Nephron (organoid): Measurements from ENCODE around the gene CRYGN.

Experiments
- H3K27ac Mint-ChIP-seq, 3 experiments: 2 replicates each; pipeline ENCODE4 v1.8.0; 2020; ENCODE audit warnings: mixed read lengths in 3 of 3, mild to moderate bottlenecking in 2 of 3, moderate library complexity in 1 of 3
- H3K27me3 Mint-ChIP-seq: 2 replicates; pipeline ENCODE4 v1.8.0; 2021; ENCODE audit warnings: low read depth, mild to moderate bottlenecking, moderate library complexity, mixed read lengths
- H3K36me3 Mint-ChIP-seq: 2 replicates; pipeline ENCODE4 v1.8.0; 2020; ENCODE audit warnings: low read depth, mixed read lengths
- H3K4me1 Mint-ChIP-seq: 2 replicates; pipeline ENCODE4 v1.8.0; 2020; ENCODE audit warnings: mixed read lengths
- H3K4me3 Mint-ChIP-seq, 3 experiments: 2 replicates each; pipeline ENCODE4 v1.8.0; 2020; ENCODE audit warnings: mild to moderate bottlenecking in 3 of 3, mixed read lengths in 3 of 3, moderate library complexity in 2 of 3
- H3K9me3 Mint-ChIP-seq: 2 replicates; pipeline ENCODE4 v1.8.0; 2020; ENCODE audit warnings: mixed read lengths
- TF ChIP-seq, protein P1 (sequence below), 3 experiments: fragments of 200-600 bp; sonication (generic); IDR thresholded peaks; one replicate each; pipeline ENCODE4 v1.5.0; 2021; ENCODE audit warnings: antibody characterized with exemption in 3 of 3; ENCODE audit not compliant: unreplicated experiment in 3 of 3

Gene CRYGN

DNA sequence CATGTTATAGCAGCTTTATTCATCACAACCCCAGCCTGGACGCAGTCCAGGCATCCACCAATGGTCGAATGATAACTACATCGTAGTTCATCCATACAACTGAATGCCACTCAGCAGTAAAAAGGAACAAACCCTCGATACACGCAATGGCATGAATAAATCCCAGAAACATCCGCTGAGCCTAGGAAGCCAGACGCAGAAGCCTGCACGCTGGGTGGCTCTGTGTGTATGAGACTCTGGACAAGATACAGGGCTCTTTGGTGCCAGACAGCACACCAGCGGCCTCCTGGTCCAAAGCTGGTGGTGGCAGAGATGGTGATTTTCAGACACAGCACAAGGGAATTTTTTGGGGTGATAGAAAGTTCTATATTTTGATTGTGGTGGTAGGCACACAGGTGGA, 10.0 kb upstream of the CRYGN start:
- TF ChIP-seq, protein P1, sequence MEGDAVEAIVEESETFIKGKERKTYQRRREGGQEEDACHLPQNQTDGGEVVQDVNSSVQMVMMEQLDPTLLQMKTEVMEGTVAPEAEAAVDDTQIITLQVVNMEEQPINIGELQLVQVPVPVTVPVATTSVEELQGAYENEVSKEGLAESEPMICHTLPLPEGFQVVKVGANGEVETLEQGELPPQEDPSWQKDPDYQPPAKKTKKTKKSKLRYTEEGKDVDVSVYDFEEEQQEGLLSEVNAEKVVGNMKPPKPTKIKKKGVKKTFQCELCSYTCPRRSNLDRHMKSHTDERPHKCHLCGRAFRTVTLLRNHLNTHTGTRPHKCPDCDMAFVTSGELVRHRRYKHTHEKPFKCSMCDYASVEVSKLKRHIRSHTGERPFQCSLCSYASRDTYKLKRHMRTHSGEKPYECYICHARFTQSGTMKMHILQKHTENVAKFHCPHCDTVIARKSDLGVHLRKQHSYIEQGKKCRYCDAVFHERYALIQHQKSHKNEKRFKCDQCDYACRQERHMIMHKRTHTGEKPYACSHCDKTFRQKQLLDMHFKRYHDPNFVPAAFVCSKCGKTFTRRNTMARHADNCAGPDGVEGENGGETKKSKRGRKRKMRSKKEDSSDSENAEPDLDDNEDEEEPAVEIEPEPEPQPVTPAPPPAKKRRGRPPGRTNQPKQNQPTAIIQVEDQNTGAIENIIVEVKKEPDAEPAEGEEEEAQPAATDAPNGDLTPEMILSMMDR (IDR thresholded peaks at IDR 0.05; ENCODE audit: unreplicated experiment in 3 of 3) = no peak
- Mint-ChIP-seq H3K27me3 (peaks cover 13% of the 10 kb centered on the region), H3K36me3 (no peaks in the 10 kb centered on the region), H3K4me3 (no peak overlapping the region), H3K4me1 (peaks cover 14% of the 10 kb centered on the region), H3K9me3 (no peaks in the 10 kb centered on the region), H3K27ac (no peak overlapping the region)

DNA sequence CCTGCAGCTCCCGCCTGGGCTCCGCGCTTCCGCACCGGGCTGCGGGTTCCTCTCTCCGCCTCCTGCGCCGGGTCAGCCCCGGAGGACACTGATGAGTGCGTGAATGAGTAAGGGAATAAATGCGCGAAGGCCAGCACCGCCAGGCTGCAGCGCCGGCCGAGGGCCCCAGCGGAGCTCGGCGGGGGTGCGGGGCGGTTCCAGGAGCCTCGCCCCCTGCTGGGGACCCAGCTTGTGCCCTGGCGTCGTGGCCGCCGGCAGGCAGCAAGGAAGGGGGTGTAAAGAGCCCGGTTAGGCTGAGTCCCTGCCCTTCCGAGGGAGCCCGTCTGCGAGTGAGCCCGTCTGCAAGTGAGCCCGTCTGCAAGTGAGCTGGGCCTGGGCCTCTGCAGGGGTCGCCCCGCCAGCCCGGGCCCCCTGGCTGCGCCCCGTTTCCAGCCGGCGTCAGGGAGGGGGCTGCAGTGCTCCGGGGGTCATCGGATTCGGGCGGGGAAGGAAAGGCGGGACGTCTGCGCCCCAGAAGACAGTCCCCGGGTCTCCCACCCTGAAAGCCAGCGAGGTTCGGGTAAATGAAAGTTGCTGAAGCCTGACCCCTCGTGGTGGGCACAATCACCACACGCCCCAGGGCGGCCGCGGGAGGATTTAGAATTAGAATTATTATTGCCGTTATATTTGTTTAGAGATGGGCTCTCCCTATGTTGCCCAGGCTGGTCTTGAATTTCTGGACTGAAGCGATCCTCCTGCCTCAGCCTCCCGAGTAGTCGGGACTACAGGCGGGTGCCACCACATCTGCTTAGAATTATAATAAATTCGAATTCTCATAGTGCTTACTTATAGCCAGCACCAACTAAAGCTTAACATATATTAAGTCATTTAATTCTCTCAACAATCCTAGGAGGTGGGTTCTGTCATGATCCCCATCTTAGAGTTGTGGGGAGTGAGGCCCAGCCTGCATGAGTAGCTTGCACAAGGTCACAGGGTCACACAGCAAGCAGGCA, 8.6 kb upstream of the CRYGN start:
- no peaks in the 10 kb centered on the region for H3K36me3 Mint-ChIP-seq
- no peaks in the 10 kb centered on the region for H3K9me3 Mint-ChIP-seq
- no peak overlapping the region for H3K27ac Mint-ChIP-seq
- peak overlapping the region; percentile 58 to 74 (median 65) for H3K4me3 Mint-ChIP-seq
- H3K27me3 Mint-ChIP-seq = peaks cover 13% of the 10 kb centered on the region
- TF ChIP-seq, protein P1 (IDR thresholded peaks at IDR 0.05; ENCODE audit: unreplicated experiment in 3 of 3) = peak; percentile 87 to 90 (median 89)
- peaks cover 17% of the 10 kb centered on the region for H3K4me1 Mint-ChIP-seq

DNA sequence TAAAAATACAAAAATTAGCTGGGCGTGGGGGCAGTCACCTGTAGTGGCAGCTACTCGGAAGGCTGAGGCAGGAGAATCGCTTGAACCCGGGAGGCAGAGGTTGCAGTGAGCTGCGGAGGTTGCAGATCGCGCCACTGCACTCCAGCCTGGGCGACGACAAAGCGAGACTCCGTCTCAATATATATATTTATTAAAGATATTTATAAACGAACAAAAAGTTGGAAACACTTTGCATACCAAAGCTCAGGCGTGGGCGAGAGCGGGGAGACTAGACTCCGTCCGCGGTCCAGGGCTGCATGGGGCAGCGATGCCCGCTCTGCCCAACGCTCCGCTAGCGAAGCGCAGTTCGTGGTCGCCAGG, 7.9 kb upstream of the CRYGN start:
- peak overlapping the region; percentile 60 to 75 (median 65) for H3K4me3 Mint-ChIP-seq
- no peaks in the 10 kb centered on the region for H3K9me3 Mint-ChIP-seq
- H3K27ac Mint-ChIP-seq = no peak overlapping the region
- peaks cover 13% of the 10 kb centered on the region for H3K27me3 Mint-ChIP-seq
- H3K36me3 Mint-ChIP-seq = no peaks in the 10 kb centered on the region
- TF ChIP-seq, protein P1 (IDR thresholded peaks at IDR 0.05; ENCODE audit: unreplicated experiment in 3 of 3) = no peak
- H3K4me1 Mint-ChIP-seq = peaks cover 22% of the 10 kb centered on the region

DNA sequence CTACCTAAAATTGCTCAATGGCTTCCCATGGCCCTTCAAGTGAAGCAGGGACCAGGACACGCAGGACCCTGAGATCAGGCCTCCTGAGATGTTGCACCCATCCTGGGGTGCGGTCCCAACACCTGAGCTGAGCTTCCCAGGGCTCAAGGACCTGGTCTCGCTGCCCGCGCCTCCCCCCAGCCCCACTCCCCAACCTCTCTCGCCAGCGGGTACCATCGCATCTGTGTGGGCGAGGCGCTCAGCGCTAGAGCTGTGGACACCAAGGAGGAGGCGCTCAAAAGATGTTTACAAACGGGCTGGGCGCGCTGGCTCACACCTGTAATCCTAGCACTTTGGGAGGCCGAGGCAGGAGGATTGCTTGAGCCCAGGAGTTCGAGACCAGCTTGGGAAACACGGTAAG, 7.4 kb upstream of the CRYGN start:
- no peak overlapping the region for H3K27ac Mint-ChIP-seq
- H3K36me3 Mint-ChIP-seq = no peaks in the 10 kb centered on the region
- H3K9me3 Mint-ChIP-seq = no peaks in the 10 kb centered on the region
- TF ChIP-seq, protein P1 (IDR thresholded peaks at IDR 0.05; ENCODE audit: unreplicated experiment in 3 of 3) = no peak
- H3K4me3 Mint-ChIP-seq = no peak overlapping the region
- peaks cover 8% of the 10 kb centered on the region for H3K27me3 Mint-ChIP-seq
- H3K4me1 Mint-ChIP-seq = peaks cover 21% of the 10 kb centered on the region

DNA sequence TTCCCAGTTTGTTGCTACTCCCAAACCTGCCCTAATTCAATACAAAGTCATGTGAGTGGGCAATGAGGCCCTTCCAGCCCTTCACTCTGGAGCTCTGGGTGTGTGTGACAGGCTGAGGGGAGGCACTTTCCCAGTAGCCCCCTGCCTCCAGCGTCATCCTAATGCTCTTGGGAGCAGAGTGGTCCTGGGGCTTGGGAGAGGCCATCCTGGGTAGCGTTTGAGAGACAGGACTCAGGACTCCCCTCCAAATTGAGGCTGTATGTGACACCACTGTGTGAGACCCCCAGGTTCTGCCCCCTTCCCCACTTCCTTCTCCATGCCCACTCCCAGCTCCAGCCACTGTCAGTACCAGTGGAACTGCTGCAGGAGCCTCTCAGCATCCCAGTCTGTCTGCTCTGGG, 6.5 kb upstream of the CRYGN start:
- Mint-ChIP-seq H3K9me3 (no peaks in the 10 kb centered on the region), H3K27ac (peak overlapping the region in 1 of 3 experiments; percentile 36), H3K4me3 (no peak overlapping the region), H3K36me3 (no peaks in the 10 kb centered on the region), H3K27me3 (peaks cover 6% of the 10 kb centered on the region), H3K4me1 (peaks cover 29% of the 10 kb centered on the region)
- TF ChIP-seq, protein P1 (IDR thresholded peaks at IDR 0.05; ENCODE audit: unreplicated experiment in 3 of 3) = no peak
